ENCODE results near the gene XRCC1. TPM values are rescaled to one million over a fixed set of nuclear protein-coding genes. Genes with fewer than 3 reads are reported as not detected.

Gene XRCC1
- total and polyA plus RNA-seq, 10 of the 15 experiments (the other 5 are each of a cell fraction or from before 2014, with no cell fraction given), result 2.0 to 51.1 (median 33.7) TPM

- TF ChIP-seq IRF5 (IDR thresholded peaks at IDR 0.05; ENCODE audit: borderline replicate concordance), result no peak
- TF ChIP-seq MYC (IDR thresholded peaks at IDR 0.05; ENCODE audit: insufficient read depth, insufficient read length, insufficient replicate concordance, low read length, severe bottlenecking), result no peak
- no peak for TF ChIP-seq SREBF1 (IDR thresholded peaks at IDR 0.05; ENCODE audit: low read length)
- no peak for TF ChIP-seq CHD4 (IDR thresholded peaks at IDR 0.05)
- no peak for TF ChIP-seq YBX1 (IDR thresholded peaks at IDR 0.05)
- TF ChIP-seq WRNIP1 (IDR thresholded peaks at IDR 0.05; ENCODE audit: borderline replicate concordance, low read depth, low read length), result no peak
- no peak for TF ChIP-seq SKIL (IDR thresholded peaks at IDR 0.05; ENCODE audit: low read depth, poor library complexity, severe bottlenecking)
Observed at GRCh38 chr19:43551399-43552197, 23.7 kb downstream of the XRCC1 start (continued).

DNA sequence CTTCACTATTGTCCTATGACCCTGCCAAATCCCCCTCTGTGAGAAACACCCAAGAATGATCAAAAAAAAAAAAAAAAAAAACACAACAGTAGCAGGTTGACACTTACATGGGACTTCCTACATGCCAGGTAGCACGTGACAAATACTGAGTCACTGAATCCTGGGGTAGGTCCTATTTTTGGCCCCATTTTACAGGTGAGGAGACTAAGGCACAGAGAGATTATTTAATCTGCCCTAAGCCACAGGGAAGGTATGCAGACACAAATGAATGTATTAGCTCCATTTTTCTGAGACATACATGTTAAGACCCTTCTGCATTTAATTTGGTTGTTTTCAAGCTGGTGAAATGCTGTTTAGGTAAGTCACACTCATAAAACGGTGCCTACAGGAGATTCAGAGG is 26.6 kb downstream of the XRCC1 start:
- ChIA-PET POLR2A (no interaction called here), SMC1A (ENCODE audit: uncharacterized antibody, unreplicated experiment) (no interaction called here), CTCF (interaction anchor here (0.6 to 1.5 kb wide), 4 partner anchors 11 to 261 kb away, joined by 3 to 4 read pairs (median 3); no protein-coding TSS in a partner anchor), RAD21 (ENCODE audit: unreplicated experiment) (no interaction called here)
- Histone ChIP-seq H3K27ac (ENCODE audit: control insufficient read depth, insufficient read depth) (no peak overlapping the region), H3K9me3 (replicated peaks; ENCODE audit: control insufficient read depth, insufficient read depth, low read length) (no peaks in the 10 kb centered on the region), H3K36me3 (ENCODE audit: control insufficient read depth in 2 of 2, insufficient read depth in 2 of 2, low read length in 1 of 2) (peaks cover 8 to 17% of the 10 kb centered on the region in 2 experiments; a peak in 3 of 4 replicates), H3K4me1 (ENCODE audit: control insufficient read depth, insufficient read depth, low read length) (no peaks in the 10 kb centered on the region), H4K20me1 (ENCODE audit: control insufficient read depth, insufficient read depth) (no peaks in the 10 kb centered on the region), H3K9ac (ENCODE audit: control insufficient read depth, insufficient read depth, low read length) (no peak overlapping the region), H3K79me2 (ENCODE audit: control insufficient read depth, insufficient read depth, low read length) (no peaks in the 10 kb centered on the region), H3K27me3 (replicated peaks in 1 of 2; ENCODE audit: control insufficient read depth in 2 of 2, insufficient read depth in 2 of 2, low read length in 1 of 2) (no peaks in the 10 kb centered on the region), H2AFZ (ENCODE audit: control insufficient read depth, low read depth, low read length) (no peak overlapping the region), H3K4me2 (ENCODE audit: control insufficient read depth, insufficient read depth) (no peak overlapping the region), H3K4me3 (no peak overlapping the region)
- intact Hi-C loops (cut with micrococcal nuclease; ENCODE audit: unreplicated experiment), result no loop called here
- FAIRE-seq (no peak), ATAC-seq (no peak), DNase-seq (ENCODE audit: low read depth, low spot score) (no peak)
- WGBS (ENCODE audit: insufficient coverage, insufficient replicate concordance, low lambda C conversion rate, missing lambda C conversion rate), result 54% methylated on average over 2 of the region's 2 CpGs
- in situ Hi-C loops (cut with MboI), result no loop called here
- BruUV-seq (replicated peaks), result no TSS peak
- TF ChIP-seq TARDBP (IDR thresholded peaks at IDR 0.05; ENCODE audit: borderline replicate concordance) (no peak), ZNF384 (IDR thresholded peaks at IDR 0.05; ENCODE audit: borderline replicate concordance, low read depth, low read length) (no peak), SREBF1 (IDR thresholded peaks at IDR 0.05; ENCODE audit: low read length) (no peak), ELK1 (IDR thresholded peaks at IDR 0.05; ENCODE audit: low read depth, low read length) (no peak), ZNF592 (IDR thresholded peaks at IDR 0.05) (no peak), IRF4 (IDR thresholded peaks at IDR 0.05; ENCODE audit: low read depth, low read length) (no peak), CBFB (IDR thresholded peaks at IDR 0.05; ENCODE audit: low read depth) (no peak), ATF7 (IDR thresholded peaks at IDR 0.05; ENCODE audit: low read depth) (no peak)

All from GM12878 (cell line).